ENCODE measurements around the gene PGM5.
"Not testable (repeated sequence)": the region's sequence is repeated elsewhere in the genome, so short reads cannot be mapped to it uniquely, and the experiment has no call there.

PGM5 gene

GRCh38 chr9:68356380-68357118, at the start of gene PGM5:
TSS of gene PGM5 (plus strand) at chr9:68356611. CDS start at chr9:68357128, 517 bp downstream.
- peak; percentile 14 for DNase-seq (ENCODE audit: low read depth, low spot score)

GRCh38 chr9:68307127-68307526, 49.3 kb upstream of the PGM5 start:
- DNase-seq (ENCODE audit: low read depth, low spot score) = not testable (repeated sequence)

GRCh38 chr9:68307654-68308053, 48.8 kb upstream of the PGM5 start:
- not testable (repeated sequence) for DNase-seq (ENCODE audit: low read depth, low spot score)

- DNase-seq (ENCODE audit: low read depth, low spot score) = not testable (repeated sequence)
Measured at GRCh38 chr9:68311208-68311607, 45.2 kb upstream of the PGM5 start.

GRCh38 chr9:68318209-68318608, 38.2 kb upstream of the PGM5 start:
- not testable (repeated sequence) for DNase-seq (ENCODE audit: low read depth, low spot score)

GRCh38 chr9:68323749-68324148, 32.7 kb upstream of the PGM5 start:
- DNase-seq (ENCODE audit: low read depth, low spot score) = not testable (repeated sequence)

- not testable (repeated sequence) for DNase-seq (ENCODE audit: low read depth, low spot score)
Measured at GRCh38 chr9:68324518-68324917, 31.9 kb upstream of the PGM5 start.

- not testable (repeated sequence) for DNase-seq (ENCODE audit: low read depth, low spot score)
Measured at GRCh38 chr9:68329106-68329505, 27.3 kb upstream of the PGM5 start.

GRCh38 chr9:68330531-68331173, 25.8 kb upstream of the PGM5 start:
- not testable (repeated sequence) for DNase-seq (ENCODE audit: low read depth, low spot score)

- DNase-seq (ENCODE audit: low read depth, low spot score) = not testable (repeated sequence)
Measured at GRCh38 chr9:68332122-68332521, 24.3 kb upstream of the PGM5 start.

GRCh38 chr9:68335935-68336334, 20.5 kb upstream of the PGM5 start:
- not testable (repeated sequence) for DNase-seq (ENCODE audit: low read depth, low spot score)

- not testable (repeated sequence) for DNase-seq (ENCODE audit: low read depth, low spot score)
Measured at GRCh38 chr9:68336639-68337339, 19.6 kb upstream of the PGM5 start.

GRCh38 chr9:68338000-68338399, 18.4 kb upstream of the PGM5 start:
- not testable (repeated sequence) for DNase-seq (ENCODE audit: low read depth, low spot score)

- DNase-seq (ENCODE audit: low read depth, low spot score) = not testable (repeated sequence)
Measured at GRCh38 chr9:68342265-68343025, 14.0 kb upstream of the PGM5 start.

- not testable (repeated sequence) for DNase-seq (ENCODE audit: low read depth, low spot score)
Measured at GRCh38 chr9:68343242-68343641, 13.2 kb upstream of the PGM5 start.

- not testable (repeated sequence) for DNase-seq (ENCODE audit: low read depth, low spot score)
Measured at GRCh38 chr9:68343992-68344391, 12.4 kb upstream of the PGM5 start.

GRCh38 chr9:68351689-68352088, 4.7 kb upstream of the PGM5 start:
- not testable (repeated sequence) for DNase-seq (ENCODE audit: low read depth, low spot score)

- DNase-seq (ENCODE audit: low read depth, low spot score) = not testable (repeated sequence)
Measured at GRCh38 chr9:68355993-68356379, 425 bp upstream of the PGM5 start.

- not testable (repeated sequence) for DNase-seq (ENCODE audit: low read depth, low spot score)
Measured at GRCh38 chr9:68357119-68357714, 806 bp downstream of the PGM5 start.

GRCh38 chr9:68366933-68367547, 10.6 kb downstream of the PGM5 start:
- not testable (repeated sequence) for DNase-seq (ENCODE audit: low read depth, low spot score)

GRCh38 chr9:68375789-68376188, 19.4 kb downstream of the PGM5 start:
- not testable (repeated sequence) for DNase-seq (ENCODE audit: low read depth, low spot score)

Data from ELF-1 (cell line).